HG03025 (cell line): Measurements from ENCODE around the gene INSYN2B.

Experiments
- ATAC-seq: cut with Tn5 transposase; IDR thresholded peaks from one replicate; pipeline ENCODE4 v1.9.1; 2021; ENCODE audit warnings: mild to moderate bottlenecking, moderate library complexity; ENCODE audit not compliant: unreplicated experiment, low FRiP score

INSYN2B gene

GRCh38 chr5:169938439-169938838 lies 41.9 kb downstream of the INSYN2B start:
- no peak for ATAC-seq

DNA sequence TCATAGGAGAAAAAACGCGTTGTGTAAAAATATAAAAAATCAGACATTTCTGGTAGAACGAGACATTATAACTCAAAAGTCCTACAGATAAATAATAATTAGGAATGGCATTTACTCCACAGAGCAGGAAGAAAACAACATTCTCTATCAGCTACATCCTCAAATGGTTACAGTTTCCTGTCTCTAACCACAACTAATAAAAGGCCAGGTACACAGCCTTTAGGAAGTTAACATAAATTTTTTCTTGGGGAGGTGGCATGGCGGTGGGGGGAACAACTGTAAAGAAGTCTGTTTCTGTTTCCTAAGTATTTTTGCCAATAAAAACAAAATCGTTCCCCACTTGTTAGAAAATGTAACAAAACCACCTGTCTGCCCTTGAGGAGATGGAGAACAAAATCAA lies 44.5 kb downstream of the INSYN2B start:
- ATAC-seq: no peak

DNA sequence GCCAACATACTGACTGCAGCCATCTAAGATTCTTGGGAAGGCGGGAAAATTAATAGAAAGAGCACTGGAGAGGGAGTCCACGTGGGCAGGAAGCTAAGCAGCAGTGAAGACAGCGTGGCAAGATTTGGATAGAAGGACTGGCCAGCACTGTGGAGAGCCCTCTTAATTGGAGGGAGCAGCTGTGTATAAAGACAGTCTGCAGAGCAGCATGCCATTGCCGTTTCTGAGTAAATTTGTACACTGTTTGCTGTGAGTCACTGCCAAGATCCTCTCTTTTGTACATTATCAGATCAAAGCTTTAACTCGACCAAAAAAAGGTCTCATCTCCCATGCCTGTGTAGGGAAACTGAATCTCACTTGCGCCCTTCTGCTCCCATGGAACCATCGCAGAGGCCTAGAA lies 45.3 kb downstream of the INSYN2B start:
- no peak for ATAC-seq

- no peak for ATAC-seq
Measured at GRCh38 chr5:169933616-169934015, 46.7 kb downstream of the INSYN2B start.

- no peak for ATAC-seq
Measured at GRCh38 chr5:169933127-169933526, 47.2 kb downstream of the INSYN2B start.

DNA sequence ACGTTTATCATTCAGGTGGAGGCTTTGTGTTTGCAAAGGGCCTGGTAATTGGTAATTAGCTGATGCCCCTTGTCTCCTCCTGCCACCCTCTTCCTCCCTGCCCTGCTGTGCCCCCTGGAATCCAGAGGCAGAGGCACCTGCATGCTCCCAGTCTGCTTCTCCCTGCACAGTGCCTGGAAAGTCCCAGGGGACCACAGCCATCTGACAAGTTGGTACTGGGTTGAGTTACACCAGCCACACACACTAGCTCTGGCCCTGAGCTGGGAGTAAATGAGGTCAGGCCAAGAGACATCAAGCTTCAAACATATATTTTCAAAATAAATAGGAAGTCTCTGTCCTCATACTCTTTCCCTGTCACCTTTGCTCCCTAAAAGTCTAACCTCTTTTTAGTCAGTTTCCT lies 56.3 kb downstream of the INSYN2B start:
- ATAC-seq: no peak

- ATAC-seq: no peak
Measured at GRCh38 chr5:169922474-169922873, 57.8 kb downstream of the INSYN2B start.

DNA sequence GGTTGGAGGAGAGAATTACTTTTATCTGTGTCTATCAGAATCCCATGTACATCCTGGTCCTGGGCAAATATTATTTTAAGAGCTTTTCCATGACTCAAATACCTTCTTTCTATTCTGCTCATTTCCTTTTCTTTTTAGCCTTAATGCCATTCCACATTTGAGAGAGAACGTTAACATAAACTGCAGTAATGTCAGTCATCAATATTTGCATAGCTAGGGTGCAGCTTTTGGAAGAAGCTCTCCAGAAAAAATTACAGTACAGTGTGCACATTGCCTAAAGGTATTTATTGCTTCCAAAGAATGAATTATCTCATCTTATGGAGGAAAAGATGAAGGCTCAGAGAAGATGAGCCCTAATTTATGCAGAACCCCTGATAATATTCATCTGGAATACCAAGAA lies 58.3 kb downstream of the INSYN2B start:
- ATAC-seq: no peak

DNA sequence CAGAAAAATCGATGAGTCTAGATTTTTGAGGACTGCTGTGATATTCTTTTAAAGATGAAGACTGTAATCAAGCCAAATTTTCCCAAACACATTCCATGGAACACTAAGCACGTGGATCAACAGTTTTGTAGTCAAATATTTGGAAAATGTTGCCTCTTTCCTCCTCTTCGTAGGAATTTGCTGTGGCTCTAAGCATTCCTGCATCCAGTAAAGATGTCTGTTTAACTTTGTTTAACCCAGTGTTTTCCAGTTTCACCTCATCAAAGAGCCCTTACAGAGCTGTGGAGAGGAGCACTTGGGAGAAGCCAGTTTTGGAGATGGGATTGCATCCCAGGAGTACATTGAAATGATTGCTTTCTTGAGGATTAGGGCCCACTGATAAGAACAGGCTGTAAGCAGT lies 58.9 kb downstream of the INSYN2B start:
- no peak for ATAC-seq

- ATAC-seq: no peak
Measured at GRCh38 chr5:169920474-169920873, 59.8 kb downstream of the INSYN2B start.

- no peak for ATAC-seq
Measured at GRCh38 chr5:169918228-169918627, 62.1 kb downstream of the INSYN2B start.

- no peak for ATAC-seq
Measured at GRCh38 chr5:169917500-169917899, 62.8 kb downstream of the INSYN2B start.

DNA sequence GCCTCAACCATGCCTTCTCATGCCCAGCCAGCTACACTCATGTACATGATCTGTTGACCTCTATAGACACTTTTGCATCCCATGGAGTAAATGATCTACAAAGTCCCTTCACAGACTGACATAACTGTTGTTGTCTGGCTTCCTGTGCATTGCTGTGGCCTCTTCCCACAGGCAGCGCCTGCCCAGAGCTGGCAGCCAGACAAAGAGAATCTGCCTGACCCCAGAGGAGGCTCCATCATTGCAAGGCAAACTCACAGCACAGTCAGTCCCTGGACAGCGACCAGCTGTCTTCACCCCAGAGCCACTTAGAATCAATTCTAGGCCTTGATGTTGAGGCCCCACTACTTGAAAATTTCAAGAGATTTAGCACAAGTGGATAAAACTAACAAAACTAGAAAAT lies 65.5 kb downstream of the INSYN2B start:
- ATAC-seq: no peak

GRCh38 chr5:169913479-169913878 lies 66.8 kb downstream of the INSYN2B start:
- ATAC-seq: no peak

- ATAC-seq: no peak
Measured at GRCh38 chr5:169911448-169912212, 68.7 kb downstream of the INSYN2B start.

DNA sequence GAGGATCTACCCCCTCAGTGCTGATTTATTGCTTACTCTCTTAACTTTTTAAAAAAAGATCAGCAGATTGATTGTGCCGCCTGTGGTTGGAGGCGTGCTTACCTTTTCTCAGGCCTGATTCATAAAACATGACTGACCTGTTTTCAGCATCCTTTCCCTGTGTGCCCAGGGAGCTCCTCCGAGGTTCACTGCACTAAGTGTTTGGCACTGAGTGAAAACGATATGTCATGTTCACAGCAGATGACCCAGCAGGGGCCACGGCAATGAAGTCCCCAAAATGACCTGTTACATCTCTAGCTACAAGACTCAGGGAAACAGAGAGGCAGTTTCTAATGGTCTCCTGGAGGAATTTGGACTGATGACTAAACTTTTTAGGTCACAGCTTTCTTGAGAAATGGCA lies 69.9 kb downstream of the INSYN2B start:
- ATAC-seq: no peak

DNA sequence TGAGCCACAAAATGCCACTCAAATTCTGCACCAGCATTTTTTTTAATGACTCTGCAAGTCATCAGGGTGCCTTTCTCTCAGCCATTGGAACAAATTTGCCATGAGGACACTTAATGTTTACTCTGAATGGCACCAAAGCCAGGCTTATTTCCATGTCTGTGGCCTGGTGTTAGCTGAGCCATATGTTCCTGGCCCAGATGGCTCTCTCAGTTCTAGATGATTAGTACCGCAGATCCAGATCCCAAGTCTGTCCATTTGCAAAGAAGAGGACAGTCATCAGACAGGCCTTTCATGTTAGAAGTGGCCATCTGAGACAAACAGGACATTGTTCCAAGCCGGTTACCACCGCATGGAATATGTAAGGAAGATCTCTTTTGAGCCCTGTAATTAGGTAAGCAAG lies 70.3 kb downstream of the INSYN2B start:
- no peak for ATAC-seq

DNA sequence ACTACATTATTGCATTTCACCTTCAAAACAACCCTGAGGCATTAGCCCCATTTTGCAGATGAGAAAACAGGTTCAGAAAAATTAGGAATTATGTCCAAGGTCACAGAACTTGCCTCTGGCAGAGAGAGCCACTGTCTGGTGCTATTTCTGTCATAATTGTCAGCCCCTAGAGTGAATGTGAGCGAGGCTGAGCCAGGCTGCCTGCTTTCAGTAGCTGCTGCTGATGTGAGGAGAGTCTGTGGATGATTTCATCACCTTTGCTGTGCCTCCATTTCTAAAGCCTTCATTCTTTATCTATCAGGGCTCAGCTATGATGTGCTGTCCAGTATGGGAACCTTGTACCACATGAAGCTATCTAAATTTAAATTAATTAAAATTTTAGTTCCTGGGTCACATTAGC lies 71.4 kb downstream of the INSYN2B start:
- ATAC-seq: no peak

GRCh38 chr5:169906745-169907649 lies 73.3 kb downstream of the INSYN2B start:
- no peak for ATAC-seq

DNA sequence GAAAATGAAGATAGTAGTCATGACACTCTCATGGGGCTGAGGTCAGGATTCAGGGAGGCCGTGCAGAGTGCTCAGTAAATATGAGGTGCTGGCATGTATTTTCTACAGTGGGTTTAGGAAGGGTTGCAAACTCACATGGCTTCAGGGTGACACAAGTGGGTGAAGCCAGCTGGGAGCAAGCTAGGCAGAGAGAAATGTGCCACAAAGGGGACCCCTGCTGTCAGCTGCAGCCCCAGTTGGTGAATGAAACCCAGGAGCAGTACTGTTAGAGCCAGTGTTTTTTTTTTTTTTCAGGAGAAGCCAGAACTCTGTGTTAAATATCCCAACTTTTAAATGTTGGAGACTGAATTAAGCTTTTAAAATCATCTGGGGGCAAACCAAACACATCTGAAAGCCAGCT lies 75.3 kb downstream of the INSYN2B start:
- ATAC-seq: no peak

DNA sequence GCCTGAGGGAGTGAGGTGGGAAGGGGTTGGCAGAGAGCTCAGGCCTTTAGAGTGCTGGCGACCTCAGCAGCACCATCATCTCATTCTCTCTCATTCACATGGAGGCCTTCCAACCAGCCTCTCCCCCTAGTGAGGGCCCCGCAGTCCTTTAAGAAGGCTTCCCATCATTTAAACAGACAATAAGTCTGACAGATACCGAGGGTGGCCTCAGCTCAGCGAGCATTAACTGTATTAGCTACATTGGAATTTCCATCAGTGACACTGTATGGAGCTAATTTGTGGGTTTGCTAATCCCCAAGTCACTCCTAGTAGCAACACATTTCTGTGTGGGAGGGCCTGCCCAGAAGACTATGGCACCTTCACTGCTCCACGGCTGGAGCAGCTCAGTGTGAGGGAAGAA lies 75.8 kb downstream of the INSYN2B start:
- ATAC-seq: no peak

GRCh38 chr5:169904059-169904458 lies 76.2 kb downstream of the INSYN2B start:
- ATAC-seq: no peak
